HepG2 (cell line): ENCODE data around the gene OBI1. TPM values are rescaled to one million over a fixed set of nuclear protein-coding genes. Genes with fewer than 3 reads are reported as not detected.

ENCODE experiments used
- ATAC-seq: fragments of 200-7000 bp; cut with Tn5 transposase; 3 replicates; pipeline ENCODE4 v1.9.1; 2020; ENCODE audit warnings: mild to moderate bottlenecking, moderate library complexity
- BruUV-seq: library from RNA; stranded (reverse); fragments of 400-500 nt; replicated peaks from 2 replicates; lab custom pipeline; 2021; lab: Mats Ljungman, UMichigan
- CTCF ChIA-PET: fragments of 300-600 bp; formaldehyde crosslinking; extraction: SDS; loops from one replicate; lab custom pipeline; 2021; ENCODE audit warnings: low total read pairs, inconsistent platforms, low intra/inter-chr PET ratio; lab: Yijun Ruan, JAX
- POLR2A ChIA-PET: fragments of 350-600 bp; sonication (Branson Sonifier 250); formaldehyde crosslinking; loops from one replicate; lab custom pipeline; 2020; ENCODE audit warnings: antibody characterized with exemption, inconsistent platforms; lab: Yijun Ruan, JAX
- DNase-seq: peaks from one replicate; pipeline ENCODE4 v3.0.0-alpha.2; 2015; ENCODE audit warnings: low spot score
- FAIRE-seq: peaks from 3 replicates; lab custom pipeline; 2011; peaks lifted over from hg19 to GRCh38; lab: Jason Lieb, UNC
- H2AFZ ChIP-seq: one replicate; pipeline ENCODE4 v1.6.1; 2011; ENCODE audit warnings: low read length, inconsistent platforms
- H3K27ac ChIP-seq: fragments of 300-600 bp; 3 replicates; pipeline ENCODE4 v1.8.0; 2011; ENCODE audit warnings: mixed run types, mild to moderate bottlenecking, mixed read lengths, low read length, inconsistent platforms; ENCODE audit not compliant: insufficient read depth; ENCODE audit errors: extremely low read length
- H3K27me3 ChIP-seq, 2 experiments: fragments of 200-600 bp in 1 of 2; 2 replicates in 1 of 2; 3 replicates in 1 of 2; pipeline versions ENCODE4 v1.6.0 to v1.8.0; 2011; ENCODE audit warnings: low read length in 2 of 2, mild to moderate bottlenecking in 2 of 2, moderate library complexity in 2 of 2, inconsistent platforms in 1 of 2; ENCODE audit not compliant: insufficient read depth in 2 of 2, control insufficient read depth in 1 of 2
- H3K36me3 ChIP-seq, 2 experiments: fragments of 200-600 bp in 1 of 2; replicated peaks in 1 of 2; 2 replicates in 1 of 2; 3 replicates in 1 of 2; pipeline versions ENCODE4 v1.5.1 to v1.8.0; 2011; ENCODE audit warnings: low read length in 2 of 2, inconsistent platforms in 1 of 2; ENCODE audit not compliant: insufficient read depth in 2 of 2, control insufficient read depth in 1 of 2
- H3K4me1 ChIP-seq: 2 replicates; pipeline ENCODE4 v1.5.1; 2012; ENCODE audit warnings: low read length, inconsistent platforms; ENCODE audit not compliant: insufficient read depth
- H3K4me2 ChIP-seq: 2 replicates; pipeline ENCODE4 v1.6.0; 2011; ENCODE audit warnings: low read depth, low read length, inconsistent platforms
- H3K4me3 ChIP-seq, 3 experiments: fragments of 200-600 bp in 1 of 3; sonication (generic), shearing (Covaris generic) in 1 of 3; replicated peaks in 1 of 3; 2 replicates each; pipeline ENCODE4 v1.5.1; 2011 to 2016; ENCODE audit warnings: low read length in 3 of 3, inconsistent platforms in 2 of 3, low read depth in 2 of 3, mild to moderate bottlenecking in 2 of 3, control low read depth in 1 of 3, mixed read lengths in 1 of 3; ENCODE audit not compliant: insufficient read depth in 1 of 3
- H3K79me2 ChIP-seq: one replicate; pipeline ENCODE4 v1.6.1; 2011; ENCODE audit warnings: low read length, inconsistent platforms; ENCODE audit not compliant: insufficient read depth
- H3K9ac ChIP-seq: 2 replicates; pipeline ENCODE4 v1.6.0; 2011; ENCODE audit warnings: mild to moderate bottlenecking, low read depth, low read length, inconsistent platforms; ENCODE audit not compliant: insufficient read depth
- H3K9me3 ChIP-seq: 2 replicates; pipeline ENCODE4 v1.5.1; 2012; ENCODE audit warnings: mild to moderate bottlenecking, low read length
- H4K20me1 ChIP-seq: 2 replicates; pipeline ENCODE4 v1.6.0; 2011; ENCODE audit warnings: inconsistent platforms, mild to moderate bottlenecking, low read length, moderate library complexity; ENCODE audit not compliant: insufficient read depth
- GABPA ChIP-seq, 2 experiments: IDR thresholded peaks; 2 replicates each; pipeline ENCODE4 v1.6.1; 2011 to 2016; ENCODE audit warnings: low read depth in 2 of 2, low read length in 1 of 2, missing biosample characterization in 1 of 2, missing genetic modification characterization in 1 of 2
- KLF15 ChIP-seq: sonication (generic); formaldehyde crosslinking; IDR thresholded peaks from 2 replicates; pipeline ENCODE4 v1.8.1; 2023; ENCODE audit warnings: borderline replicate concordance, mild to moderate bottlenecking, inconsistent platforms, missing genetic modification reagents, mixed read lengths
- SKI ChIP-seq: fragments of 450-650 bp; IDR thresholded peaks from one replicate; pipeline ENCODE4 v1.6.1; 2018; ENCODE audit warnings: mild to moderate bottlenecking; ENCODE audit not compliant: partially characterized antibody
- WGBS: methylation state at CpG from one replicate; pipeline ENCODE4 v1.1.6; 2017; ENCODE audit warnings: low lambda C conversion rate; 5-methylcytosine and 5-hydroxymethylcytosine counted together
- in situ Hi-C: cut with HindIII; loops from 2 replicates; pipeline ENCODE4 v1.10.0; 2017; ENCODE audit warnings: low pct_unique_long_range_greater_than_20kb; ENCODE audit not compliant: extremely low pct_ligation_motif_present
- intact Hi-C: fragments of 100-400 bp; cut with micrococcal nuclease; formaldehyde crosslinking; loops from one replicate; pipeline ENCODE4 v1.10.0; 2022; ENCODE audit not compliant: unreplicated experiment
- polyA plus RNA-seq, 8 experiments: library from polyadenylated mRNA; depleted of rRNA in 3 of 8; stranded (reverse) in 7 of 8; unstranded in 1 of 8; fragments of >200 nt; fragmentation: Illumina TruSeq in 4 of 8; extraction: Trizol in 4 of 8; gene quantifications; 2 replicates each; pipeline versions ENCODE4 v1.2.1 to v1.2.3, GENCODE V29; 2011 to 2016; ENCODE audit warnings: low read depth in 4 of 8, missing spikeins in 1 of 8, mixed read lengths in 1 of 8; ENCODE audit not compliant: insufficient read depth in 1 of 8
- total RNA-seq, 5 experiments: library from RNA; depleted of rRNA; stranded (reverse); fragments of >200 nt; fragmentation: Illumina TruSeq; extraction: Trizol; gene quantifications; 2 replicates each; pipeline ENCODE4 v1.2.3, GENCODE V29; 2016; ENCODE audit warnings: low read depth in 1 of 5
- TF ChIP-seq, protein P1 (sequence below): sonication (generic); formaldehyde crosslinking; IDR thresholded peaks from 2 replicates; pipeline ENCODE4 v1.4.0; 2020; ENCODE audit warnings: low read depth, mild to moderate bottlenecking, missing genetic modification reagents
- TF ChIP-seq, protein P2 (sequence below): sonication (generic); formaldehyde crosslinking; IDR thresholded peaks from 2 replicates; pipeline ENCODE4 v1.4.0; 2020; ENCODE audit warnings: missing genetic modification reagents, borderline replicate concordance

OBI1 gene
- total and polyA plus RNA-seq, 2 of the 13 experiments (the other 11 are each of a cell fraction or from before 2014, with no cell fraction given): 7.8 to 23.5 TPM

DNA sequence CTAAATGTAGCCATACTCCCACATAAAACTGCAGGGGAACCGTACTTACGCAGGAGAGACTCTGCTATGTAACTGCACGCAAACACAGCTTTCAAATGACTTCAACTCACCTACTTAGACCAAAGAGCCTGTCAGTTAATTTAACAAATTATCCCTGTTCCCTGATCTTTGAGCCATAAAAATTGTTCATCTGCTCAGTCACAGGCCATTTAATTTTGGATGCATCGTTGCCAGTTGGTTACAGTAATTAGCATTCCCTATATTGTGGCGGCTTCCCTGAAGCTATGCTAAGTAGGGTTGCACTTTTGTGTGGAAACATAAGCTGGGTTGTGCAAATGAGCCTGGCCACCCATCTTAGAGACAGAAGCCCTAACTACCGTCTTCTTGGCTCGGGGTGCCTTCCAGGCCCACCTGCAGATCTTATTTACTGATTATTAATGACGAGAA is 21.2 kb upstream of the OBI1 start:
- ATAC-seq (no peak), DNase-seq (no peak), FAIRE-seq (no peak)
- TF ChIP-seq, protein P1, sequence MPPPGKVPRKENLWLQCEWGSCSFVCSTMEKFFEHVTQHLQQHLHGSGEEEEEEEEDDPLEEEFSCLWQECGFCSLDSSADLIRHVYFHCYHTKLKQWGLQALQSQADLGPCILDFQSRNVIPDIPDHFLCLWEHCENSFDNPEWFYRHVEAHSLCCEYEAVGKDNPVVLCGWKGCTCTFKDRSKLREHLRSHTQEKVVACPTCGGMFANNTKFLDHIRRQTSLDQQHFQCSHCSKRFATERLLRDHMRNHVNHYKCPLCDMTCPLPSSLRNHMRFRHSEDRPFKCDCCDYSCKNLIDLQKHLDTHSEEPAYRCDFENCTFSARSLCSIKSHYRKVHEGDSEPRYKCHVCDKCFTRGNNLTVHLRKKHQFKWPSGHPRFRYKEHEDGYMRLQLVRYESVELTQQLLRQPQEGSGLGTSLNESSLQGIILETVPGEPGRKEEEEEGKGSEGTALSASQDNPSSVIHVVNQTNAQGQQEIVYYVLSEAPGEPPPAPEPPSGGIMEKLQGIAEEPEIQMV: no peak
- TF ChIP-seq SKI (no peak), GABPA (IDR thresholded peaks at IDR 0.05; ENCODE audit: low read depth, low read length) (no peak), GABPA (CRISPR knock-in tag; IDR thresholded peaks at IDR 0.05; ENCODE audit: low read depth) (no peak)
- no peaks in the 10 kb centered on the region for H3K9me3 ChIP-seq
- no peak overlapping the region for H3K27ac ChIP-seq
- no peaks in the 10 kb centered on the region for H3K79me2 ChIP-seq
- intact Hi-C loops: no loop called here
- WGBS: 35% methylated on average over 8 of the region's 8 CpGs
- H3K9ac ChIP-seq: no peak overlapping the region
- H4K20me1 ChIP-seq: no peaks in the 10 kb centered on the region
- no TSS peak for BruUV-seq
- no peak overlapping the region for H2AFZ ChIP-seq
- CTCF ChIA-PET: no interaction called here
- H3K4me1 ChIP-seq: no peaks in the 10 kb centered on the region
- POLR2A ChIA-PET: no interaction called here
- no peaks in the 10 kb centered on the region for H3K36me3 ChIP-seq
- no peaks in the 10 kb centered on the region; a peak in 1 of 5 replicates for H3K27me3 ChIP-seq
- no peak overlapping the region for H3K4me2 ChIP-seq
- in situ Hi-C loops: no loop called here
- H3K4me3 ChIP-seq: no peak overlapping the region

- no peak for FAIRE-seq
- H3K9me3 ChIP-seq: no peaks in the 10 kb centered on the region
- H3K4me2 ChIP-seq: no peak overlapping the region
- no peaks in the 10 kb centered on the region for H3K4me1 ChIP-seq
- no peak for DNase-seq
- no peaks in the 10 kb centered on the region for H3K36me3 ChIP-seq
- H3K4me3 ChIP-seq: no peak overlapping the region
- ChIA-PET CTCF (no interaction called here), POLR2A (no interaction called here)
- in situ Hi-C loops: no loop called here
- H4K20me1 ChIP-seq: no peaks in the 10 kb centered on the region
- H2AFZ ChIP-seq: no peak overlapping the region
- no peak for ATAC-seq
- no peak overlapping the region for H3K9ac ChIP-seq
- H3K27me3 ChIP-seq: no peaks in the 10 kb centered on the region; a peak in 1 of 5 replicates
- WGBS: 0% methylated on average over 1 of the region's 1 CpG
- no TSS peak for BruUV-seq
- H3K79me2 ChIP-seq: no peaks in the 10 kb centered on the region
- intact Hi-C loops: no loop called here
- no peak overlapping the region for H3K27ac ChIP-seq
- TF ChIP-seq, protein P2, sequence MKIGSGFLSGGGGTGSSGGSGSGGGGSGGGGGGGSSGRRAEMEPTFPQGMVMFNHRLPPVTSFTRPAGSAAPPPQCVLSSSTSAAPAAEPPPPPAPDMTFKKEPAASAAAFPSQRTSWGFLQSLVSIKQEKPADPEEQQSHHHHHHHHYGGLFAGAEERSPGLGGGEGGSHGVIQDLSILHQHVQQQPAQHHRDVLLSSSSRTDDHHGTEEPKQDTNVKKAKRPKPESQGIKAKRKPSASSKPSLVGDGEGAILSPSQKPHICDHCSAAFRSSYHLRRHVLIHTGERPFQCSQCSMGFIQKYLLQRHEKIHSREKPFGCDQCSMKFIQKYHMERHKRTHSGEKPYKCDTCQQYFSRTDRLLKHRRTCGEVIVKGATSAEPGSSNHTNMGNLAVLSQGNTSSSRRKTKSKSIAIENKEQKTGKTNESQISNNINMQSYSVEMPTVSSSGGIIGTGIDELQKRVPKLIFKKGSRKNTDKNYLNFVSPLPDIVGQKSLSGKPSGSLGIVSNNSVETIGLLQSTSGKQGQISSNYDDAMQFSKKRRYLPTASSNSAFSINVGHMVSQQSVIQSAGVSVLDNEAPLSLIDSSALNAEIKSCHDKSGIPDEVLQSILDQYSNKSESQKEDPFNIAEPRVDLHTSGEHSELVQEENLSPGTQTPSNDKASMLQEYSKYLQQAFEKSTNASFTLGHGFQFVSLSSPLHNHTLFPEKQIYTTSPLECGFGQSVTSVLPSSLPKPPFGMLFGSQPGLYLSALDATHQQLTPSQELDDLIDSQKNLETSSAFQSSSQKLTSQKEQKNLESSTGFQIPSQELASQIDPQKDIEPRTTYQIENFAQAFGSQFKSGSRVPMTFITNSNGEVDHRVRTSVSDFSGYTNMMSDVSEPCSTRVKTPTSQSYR (CRISPR knock-in tag): no peak
- TF ChIP-seq KLF15: no peak
These were observed 20.4 kb upstream of the OBI1 start for GRCh38 chr13:78679329-78679728.
